Measurements from ENCODE around the gene SCTR. TPM values are rescaled to one million over a fixed set of nuclear protein-coding genes. Genes with fewer than 3 reads are reported as not detected.

The SCTR gene
- total and polyA plus RNA-seq, 2 of the 13 experiments (the other 11 are each of a cell fraction or from before 2014, with no cell fraction given), result not detected

DNA sequence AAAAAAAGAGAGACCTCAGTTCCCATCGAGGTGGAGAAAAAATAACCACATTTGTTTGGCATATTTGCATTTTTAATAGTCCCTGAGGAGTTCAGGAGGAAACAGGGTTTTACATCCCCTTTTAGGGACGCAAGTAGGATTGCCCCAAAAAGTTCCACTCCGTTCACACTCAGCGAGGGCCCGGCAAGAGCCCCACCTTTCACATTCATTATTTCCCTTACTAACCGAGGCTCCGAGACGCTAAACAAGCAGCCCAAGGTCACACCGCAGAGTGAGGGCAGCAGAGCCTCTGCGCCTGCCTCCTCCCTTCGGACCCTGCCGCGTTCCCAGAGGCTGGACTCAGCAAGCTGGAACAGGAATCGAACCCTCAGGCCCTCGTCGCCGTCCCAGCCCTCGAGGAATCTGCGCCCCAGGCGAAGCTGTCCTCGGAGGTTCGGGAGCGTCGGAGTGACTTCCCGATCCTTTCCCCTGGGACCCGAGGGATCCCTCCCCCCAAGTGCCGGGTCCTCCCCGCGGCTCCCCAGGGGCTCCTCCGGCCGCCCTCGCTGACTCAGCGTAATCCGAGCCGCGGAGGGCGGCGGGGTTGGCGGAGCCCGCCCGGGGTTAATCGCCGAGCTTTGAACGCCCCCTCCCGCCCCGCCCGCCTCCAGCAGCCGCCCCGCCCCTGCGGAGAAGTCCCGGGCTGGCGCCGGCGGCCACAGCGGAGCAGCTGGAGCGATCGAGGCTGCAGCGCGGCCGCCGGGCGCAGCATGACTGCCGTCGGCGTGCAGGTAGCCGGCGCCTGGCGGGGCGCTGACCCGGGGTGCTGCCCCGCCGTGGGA, 92.9 kb downstream of the SCTR start, which contains the start of gene TMEM37 (continued):
- no peak for TF ChIP-seq ZNF382 (CRISPR knock-in tag; IDR thresholded peaks at IDR 0.05; ENCODE audit: borderline replicate concordance)
- no peak for TF ChIP-seq FUBP1 (CRISPR knock-in tag; IDR thresholded peaks at IDR 0.05; ENCODE audit: borderline replicate concordance)
- TF ChIP-seq TCF12 (IDR thresholded peaks at IDR 0.05), result no peak
- peak; percentile 61; the same call in 1 of the 2 replicates for TF ChIP-seq TCF12 (CRISPR knock-in tag; IDR thresholded peaks at IDR 0.05)
- peak; percentile 66; the same call in 1 of the 2 replicates for TF ChIP-seq NR2C2 (CRISPR knock-in tag; IDR thresholded peaks at IDR 0.05; ENCODE audit: borderline replicate concordance)
- peak; percentile 87; the same call in 1 of the 2 replicates for TF ChIP-seq RXRA (CRISPR knock-in tag; IDR thresholded peaks at IDR 0.05)
- no peak for TF ChIP-seq JUNB (CRISPR knock-in tag; IDR thresholded peaks at IDR 0.05; ENCODE audit: borderline replicate concordance)
- TF ChIP-seq, protein P1, sequence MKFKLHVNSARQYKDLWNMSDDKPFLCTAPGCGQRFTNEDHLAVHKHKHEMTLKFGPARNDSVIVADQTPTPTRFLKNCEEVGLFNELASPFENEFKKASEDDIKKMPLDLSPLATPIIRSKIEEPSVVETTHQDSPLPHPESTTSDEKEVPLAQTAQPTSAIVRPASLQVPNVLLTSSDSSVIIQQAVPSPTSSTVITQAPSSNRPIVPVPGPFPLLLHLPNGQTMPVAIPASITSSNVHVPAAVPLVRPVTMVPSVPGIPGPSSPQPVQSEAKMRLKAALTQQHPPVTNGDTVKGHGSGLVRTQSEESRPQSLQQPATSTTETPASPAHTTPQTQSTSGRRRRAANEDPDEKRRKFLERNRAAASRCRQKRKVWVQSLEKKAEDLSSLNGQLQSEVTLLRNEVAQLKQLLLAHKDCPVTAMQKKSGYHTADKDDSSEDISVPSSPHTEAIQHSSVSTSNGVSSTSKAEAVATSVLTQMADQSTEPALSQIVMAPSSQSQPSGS (CRISPR knock-in tag; IDR thresholded peaks at IDR 0.05), result no peak
- TF ChIP-seq HNF1A (IDR thresholded peaks at IDR 0.05; ENCODE audit: low read depth), result no peak
- TF ChIP-seq HNF1A (CRISPR knock-in tag; IDR thresholded peaks at IDR 0.05; ENCODE audit: borderline replicate concordance), result peak; percentile 83
- TF ChIP-seq ZNF7 (CRISPR knock-in tag; IDR thresholded peaks at IDR 0.05), result no peak
- TF ChIP-seq NFIC (IDR thresholded peaks at IDR 0.05; ENCODE audit: low read length), result no peak
- TF ChIP-seq CREB1 (IDR thresholded peaks at IDR 0.05), result no peak
- TF ChIP-seq CREB1 (CRISPR knock-in tag; IDR thresholded peaks at IDR 0.05), result no peak
- TF ChIP-seq ZNF484 (CRISPR knock-in tag; IDR thresholded peaks at IDR 0.05; ENCODE audit: borderline replicate concordance, low read depth), result no peak
- TF ChIP-seq ZNF562 (CRISPR knock-in tag; IDR thresholded peaks at IDR 0.05; ENCODE audit: borderline replicate concordance), result no peak
- peak; percentile 3; the same call in 1 of the 2 replicates for TF ChIP-seq PRMT3 (CRISPR knock-in tag; IDR thresholded peaks at IDR 0.05; ENCODE audit: borderline replicate concordance, low read depth)
- peak; percentile 74 for TF ChIP-seq MED13 (CRISPR knock-in tag; IDR thresholded peaks at IDR 0.05)
- no peak for TF ChIP-seq ATF7 (IDR thresholded peaks at IDR 0.05)
- TF ChIP-seq ATF7 (CRISPR knock-in tag; IDR thresholded peaks at IDR 0.05), result peak; percentile 88; the same call in 1 of the 2 replicates
- TF ChIP-seq ZNF75D (CRISPR knock-in tag; IDR thresholded peaks at IDR 0.05; ENCODE audit: borderline replicate concordance), result no peak
- peak; percentile 68; the same call in 1 of the 2 replicates for TF ChIP-seq ZBTB26 (CRISPR knock-in tag; IDR thresholded peaks at IDR 0.05; ENCODE audit: borderline replicate concordance)
